ENCODE data around the gene RASAL3.
A peak's percentile ranks its signal among the peaks of the same experiment; 100 is the strongest.

Gene RASAL3

DNA sequence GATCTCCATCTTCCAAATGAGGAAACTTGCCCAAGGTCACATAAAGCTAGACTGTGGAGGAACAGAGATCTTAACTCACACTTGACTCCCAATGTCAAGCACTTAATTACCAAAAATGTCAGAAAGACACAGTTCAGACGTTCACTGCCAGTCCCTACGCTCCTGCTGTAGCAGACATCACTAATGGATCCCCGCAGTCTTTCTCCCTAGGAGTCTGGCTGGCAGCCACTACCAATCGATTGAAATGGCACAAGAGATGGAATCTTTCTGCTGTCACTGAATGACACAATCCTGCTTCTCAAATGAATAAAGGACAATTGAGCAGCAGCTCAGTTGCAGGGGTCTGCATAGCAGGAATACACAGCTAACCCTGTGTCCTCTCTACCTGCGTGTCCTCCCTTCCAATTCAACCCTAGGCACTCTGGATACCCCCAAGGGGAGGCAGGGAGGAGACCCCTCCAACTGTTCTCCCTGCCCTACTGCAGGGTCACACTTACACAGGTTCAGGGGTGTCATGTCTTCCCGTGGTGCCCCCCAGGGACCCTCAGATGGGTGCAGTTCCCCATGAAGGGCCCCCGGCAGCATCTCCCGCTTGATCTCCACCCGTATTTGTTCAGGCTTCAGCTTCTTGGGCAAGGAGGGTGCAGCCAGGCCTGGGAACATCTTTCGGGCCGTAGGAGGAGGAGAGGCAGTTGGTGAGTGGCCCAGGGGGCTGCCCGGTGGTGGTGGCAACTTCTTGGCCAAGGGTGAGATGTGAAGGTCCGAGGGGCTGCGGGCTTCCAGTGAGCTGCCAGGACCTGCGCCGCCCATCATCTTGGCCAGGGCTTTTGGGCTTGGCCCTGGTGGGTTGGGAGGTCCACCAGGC lies 37.6 kb downstream of the RASAL3 start:
- no peak overlapping the region for H3K27ac ChIP-seq (ENCODE audit: low read depth, low read length)

DNA sequence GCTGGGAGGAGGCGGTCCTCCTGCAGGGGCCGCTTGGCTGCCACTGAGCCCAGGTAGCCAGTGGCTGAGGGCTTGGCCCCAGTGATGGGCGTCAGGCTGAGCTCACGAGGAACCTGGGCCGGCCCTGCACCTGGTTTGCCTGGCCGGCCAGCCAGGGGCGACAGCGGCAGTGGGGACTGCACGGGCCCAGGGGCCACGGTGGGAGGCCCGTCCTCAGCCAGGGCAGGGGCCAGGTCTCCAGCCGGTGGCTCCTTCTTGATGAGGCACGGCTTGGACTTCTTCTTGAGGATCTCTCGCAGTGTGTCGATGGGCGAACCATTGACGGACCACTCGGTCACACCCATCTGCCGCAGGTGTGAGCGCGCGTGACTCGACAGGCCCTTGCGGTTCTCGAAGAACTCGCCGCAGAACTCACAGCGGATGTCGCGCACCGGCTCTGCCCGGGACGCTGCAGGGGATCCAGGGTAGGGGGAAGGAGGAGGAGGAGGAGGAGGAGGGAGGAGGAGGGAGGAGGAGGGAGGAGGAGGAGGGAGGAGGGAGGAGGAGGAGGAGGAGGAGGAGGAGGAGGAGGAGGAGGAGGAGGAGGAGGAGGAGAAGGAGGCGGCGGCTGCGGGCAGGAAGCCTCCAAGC lies 38.9 kb downstream of the RASAL3 start:
- Histone ChIP-seq H3K18ac (ENCODE audit: low read length) (no peak overlapping the region), H4K8ac (ENCODE audit: low read depth, low read length) (no peak overlapping the region), H3K27ac (ENCODE audit: low read depth, low read length) (no peak overlapping the region), H3K9ac (ENCODE audit: low read length) (no peak overlapping the region), H2AK5ac (ENCODE audit: low read length) (no peak overlapping the region), H3K4ac (ENCODE audit: low read depth, low read length) (no peak overlapping the region), H3K27me3 (ENCODE audit: insufficient read depth, low read length, poor library complexity) (no peaks in the 10 kb centered on the region), H2BK120ac (ENCODE audit: low read depth, low read length) (no peak overlapping the region), H3K4me1 (ENCODE audit: control insufficient read depth, low read depth, low read length) (no peaks in the 10 kb centered on the region), H3K56ac (ENCODE audit: low read length) (no peak overlapping the region), H3K79me1 (ENCODE audit: low read length) (peaks cover 5% of the 10 kb centered on the region), H3K4me2 (ENCODE audit: low read length) (no peak overlapping the region), H3K36me3 (ENCODE audit: control insufficient read depth, insufficient read depth, low read length) (peaks cover 16% of the 10 kb centered on the region), H2BK15ac (replicated peaks; ENCODE audit: low read depth) (no peak overlapping the region), H3K4me3 (ENCODE audit: low read length) (no peak overlapping the region), H3K79me2 (ENCODE audit: control insufficient read depth, insufficient read depth, low read length) (peaks cover 9% of the 10 kb centered on the region), H2BK5ac (ENCODE audit: low read length) (no peak overlapping the region), H3K23ac (ENCODE audit: low read length) (no peak overlapping the region), H4K5ac (ENCODE audit: low read length) (no peak overlapping the region)
- WGBS (ENCODE audit: extremely low coverage, insufficient coverage, low lambda C conversion rate), result no CpG with 5 or more reads among the region's 36 CpGs
- no peak for DNase-seq

More for the DNA sequence above, 37.6 kb downstream of the RASAL3 start:
- Histone ChIP-seq H3K4me1 (ENCODE audit: control insufficient read depth, low read depth, low read length) (peaks cover 5% of the 10 kb centered on the region), H3K56ac (ENCODE audit: low read length) (no peak overlapping the region), H4K5ac (ENCODE audit: low read length) (no peak overlapping the region), H3K79me2 (ENCODE audit: control insufficient read depth, insufficient read depth, low read length) (peaks cover 21% of the 10 kb centered on the region), H3K79me1 (ENCODE audit: low read length) (peaks cover 15% of the 10 kb centered on the region), H3K4ac (ENCODE audit: low read depth, low read length) (no peak overlapping the region), H3K18ac (ENCODE audit: low read length) (no peak overlapping the region), H3K36me3 (ENCODE audit: control insufficient read depth, insufficient read depth, low read length) (peaks cover 16% of the 10 kb centered on the region), H2BK5ac (ENCODE audit: low read length) (no peak overlapping the region), H2AK5ac (ENCODE audit: low read length) (no peak overlapping the region), H4K8ac (ENCODE audit: low read depth, low read length) (no peak overlapping the region), H3K4me2 (ENCODE audit: low read length) (no peak overlapping the region), H2BK15ac (replicated peaks; ENCODE audit: low read depth) (no peak overlapping the region), H3K9ac (ENCODE audit: low read length) (no peak overlapping the region), H3K4me3 (ENCODE audit: low read length) (no peak overlapping the region), H3K23ac (ENCODE audit: low read length) (no peak overlapping the region), H2BK120ac (ENCODE audit: low read depth, low read length) (no peak overlapping the region), H3K27me3 (ENCODE audit: insufficient read depth, low read length, poor library complexity) (no peaks in the 10 kb centered on the region)
- DNase-seq, result peak; percentile 11
- WGBS (ENCODE audit: extremely low coverage, insufficient coverage, low lambda C conversion rate), result no CpG with 5 or more reads among the region's 16 CpGs

DNA sequence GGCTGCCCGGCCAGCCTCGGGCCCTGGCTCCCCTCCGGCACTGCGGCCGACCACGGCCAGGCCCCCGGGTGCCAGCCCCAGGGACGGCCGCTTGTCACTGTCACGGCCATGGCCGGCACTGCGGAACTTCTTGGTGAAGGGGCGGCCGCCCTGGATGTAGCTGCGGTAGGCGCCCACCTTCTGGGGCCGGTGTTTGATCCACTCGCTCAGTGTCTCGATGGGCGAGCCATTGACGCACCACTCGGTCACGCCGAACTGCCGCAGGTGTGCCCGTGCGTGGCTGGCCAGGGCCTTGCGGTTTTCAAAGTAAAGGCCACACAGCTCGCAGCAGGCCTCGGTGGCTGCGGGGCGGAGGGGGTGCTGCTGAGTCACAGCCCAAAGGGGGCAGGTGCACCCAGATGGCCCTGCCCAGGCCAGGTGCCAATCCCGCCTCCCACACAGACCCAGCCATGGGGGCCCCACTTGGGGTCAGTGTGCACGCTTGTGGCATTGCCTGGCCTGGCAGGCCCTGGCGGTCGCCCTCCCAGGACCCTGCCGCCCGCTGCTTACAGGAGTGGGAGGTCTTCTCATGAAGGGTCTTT lies 39.6 kb downstream of the RASAL3 start:
- Histone ChIP-seq H2BK5ac (ENCODE audit: low read length) (no peak overlapping the region), H3K18ac (ENCODE audit: low read length) (no peak overlapping the region), H4K5ac (ENCODE audit: low read length) (no peak overlapping the region), H3K27me3 (ENCODE audit: insufficient read depth, low read length, poor library complexity) (no peaks in the 10 kb centered on the region), H3K4me2 (ENCODE audit: low read length) (no peak overlapping the region), H3K4me3 (ENCODE audit: low read length) (no peak overlapping the region), H3K4ac (ENCODE audit: low read depth, low read length) (no peak overlapping the region), H2AK5ac (ENCODE audit: low read length) (no peak overlapping the region), H2BK15ac (replicated peaks; ENCODE audit: low read depth) (no peak overlapping the region), H3K36me3 (ENCODE audit: control insufficient read depth, insufficient read depth, low read length) (peaks cover 16% of the 10 kb centered on the region), H4K8ac (ENCODE audit: low read depth, low read length) (no peak overlapping the region), H3K9ac (ENCODE audit: low read length) (no peak overlapping the region), H3K23ac (ENCODE audit: low read length) (no peak overlapping the region), H3K79me1 (ENCODE audit: low read length) (peaks cover 4% of the 10 kb centered on the region), H2BK120ac (ENCODE audit: low read depth, low read length) (no peak overlapping the region), H3K56ac (ENCODE audit: low read length) (no peak overlapping the region), H3K4me1 (ENCODE audit: control insufficient read depth, low read depth, low read length) (no peaks in the 10 kb centered on the region), H3K79me2 (ENCODE audit: control insufficient read depth, insufficient read depth, low read length) (peaks cover 3% of the 10 kb centered on the region), H3K27ac (ENCODE audit: low read depth, low read length) (no peak overlapping the region)
- no CpG with 5 or more reads among the region's 38 CpGs for WGBS (ENCODE audit: extremely low coverage, insufficient coverage, low lambda C conversion rate)
- no peak for DNase-seq

DNA sequence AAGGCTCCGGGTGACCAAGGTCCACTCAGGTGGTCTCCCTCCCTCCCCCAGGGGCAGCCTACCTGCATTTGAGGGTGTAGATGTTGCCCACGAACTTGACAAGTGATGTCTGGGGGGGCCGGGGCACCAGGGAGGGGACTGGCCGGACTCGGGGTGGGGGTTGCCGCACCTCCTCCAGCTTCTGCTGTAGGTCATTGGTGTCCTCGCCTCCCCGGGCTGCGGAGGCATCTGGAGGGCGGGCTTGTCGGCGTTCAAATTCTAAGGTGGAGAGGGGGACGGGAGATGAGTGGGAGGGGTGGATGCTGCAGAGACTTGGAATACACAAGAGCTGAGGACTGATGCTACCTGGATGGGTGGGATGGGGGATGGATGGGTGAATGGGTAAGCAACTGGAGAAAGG lies 40.2 kb downstream of the RASAL3 start:
- Histone ChIP-seq H3K4me1 (ENCODE audit: control insufficient read depth, low read depth, low read length) (no peaks in the 10 kb centered on the region), H3K4ac (ENCODE audit: low read depth, low read length) (no peak overlapping the region), H2BK5ac (ENCODE audit: low read length) (no peak overlapping the region), H3K9ac (ENCODE audit: low read length) (no peak overlapping the region), H3K4me2 (ENCODE audit: low read length) (no peak overlapping the region), H2AK5ac (ENCODE audit: low read length) (no peak overlapping the region), H4K8ac (ENCODE audit: low read depth, low read length) (no peak overlapping the region), H3K56ac (ENCODE audit: low read length) (no peak overlapping the region), H3K27ac (ENCODE audit: low read depth, low read length) (no peak overlapping the region), H2BK15ac (replicated peaks; ENCODE audit: low read depth) (no peak overlapping the region), H2BK120ac (ENCODE audit: low read depth, low read length) (no peak overlapping the region), H3K79me1 (ENCODE audit: low read length) (peaks cover 3% of the 10 kb centered on the region), H4K5ac (ENCODE audit: low read length) (no peak overlapping the region), H3K79me2 (ENCODE audit: control insufficient read depth, insufficient read depth, low read length) (peaks cover 2% of the 10 kb centered on the region), H3K36me3 (ENCODE audit: control insufficient read depth, insufficient read depth, low read length) (peaks cover 16% of the 10 kb centered on the region), H3K18ac (ENCODE audit: low read length) (no peak overlapping the region), H3K27me3 (ENCODE audit: insufficient read depth, low read length, poor library complexity) (no peaks in the 10 kb centered on the region), H3K23ac (ENCODE audit: low read length) (no peak overlapping the region), H3K4me3 (ENCODE audit: low read length) (no peak overlapping the region)
- WGBS (ENCODE audit: extremely low coverage, insufficient coverage, low lambda C conversion rate), result no CpG with 5 or more reads among the region's 13 CpGs
- DNase-seq, result no peak

DNA sequence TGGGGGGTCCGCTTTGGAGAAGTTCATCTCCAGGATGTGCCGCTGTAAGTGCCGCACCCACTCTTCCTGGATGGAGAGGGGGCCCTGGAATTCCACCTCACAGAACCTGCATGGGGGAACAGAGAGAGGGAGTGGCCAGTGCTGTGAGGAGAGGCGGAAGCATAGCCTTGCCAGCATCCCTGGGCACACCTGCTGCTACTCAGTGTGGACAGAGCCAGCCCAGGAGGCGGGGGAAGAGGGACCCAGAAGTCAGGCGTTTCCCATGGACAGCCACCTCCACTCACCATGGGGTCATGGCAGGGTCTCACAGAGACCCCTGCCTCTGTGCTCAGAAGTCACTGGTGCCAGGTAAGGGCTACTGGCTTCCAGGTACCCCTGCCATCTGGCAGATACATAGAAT lies 41.2 kb downstream of the RASAL3 start:
- H3K23ac ChIP-seq (ENCODE audit: low read length), result no peak overlapping the region
- no peak overlapping the region for H2BK5ac ChIP-seq (ENCODE audit: low read length)
- H3K27ac ChIP-seq (ENCODE audit: low read depth, low read length), result no peak overlapping the region
- H4K5ac ChIP-seq (ENCODE audit: low read length), result no peak overlapping the region
- no peak overlapping the region for H3K56ac ChIP-seq (ENCODE audit: low read length)
- H3K36me3 ChIP-seq (ENCODE audit: control insufficient read depth, insufficient read depth, low read length), result peaks cover 16% of the 10 kb centered on the region
- no peaks in the 10 kb centered on the region for H3K4me1 ChIP-seq (ENCODE audit: control insufficient read depth, low read depth, low read length)
- no peak overlapping the region for H3K4ac ChIP-seq (ENCODE audit: low read depth, low read length)
- H3K18ac ChIP-seq (ENCODE audit: low read length), result no peak overlapping the region
- no peak overlapping the region for H2BK15ac ChIP-seq (replicated peaks; ENCODE audit: low read depth)
- H3K4me2 ChIP-seq (ENCODE audit: low read length), result no peak overlapping the region
- no peak overlapping the region for H4K8ac ChIP-seq (ENCODE audit: low read depth, low read length)
- H2AK5ac ChIP-seq (ENCODE audit: low read length), result no peak overlapping the region
- no peak for DNase-seq
- no CpG with 5 or more reads among the region's 6 CpGs for WGBS (ENCODE audit: extremely low coverage, insufficient coverage, low lambda C conversion rate)
- H3K79me1 ChIP-seq (ENCODE audit: low read length), result no peaks in the 10 kb centered on the region
- peaks cover 6% of the 10 kb centered on the region for H3K79me2 ChIP-seq (ENCODE audit: control insufficient read depth, insufficient read depth, low read length)
- no peak overlapping the region for H2BK120ac ChIP-seq (ENCODE audit: low read depth, low read length)
- no peak overlapping the region for H3K4me3 ChIP-seq (ENCODE audit: low read length)
- H3K9ac ChIP-seq (ENCODE audit: low read length), result no peak overlapping the region
- no peaks in the 10 kb centered on the region for H3K27me3 ChIP-seq (ENCODE audit: insufficient read depth, low read length, poor library complexity)
